K562 (cell line): ENCODE data around the gene COPE. TPM values are rescaled to one million over a fixed set of nuclear protein-coding genes. Genes with fewer than 3 reads are reported as not detected.

ENCODE experiments used
- BCOR ChIP-seq: fragments of 450-650 bp; IDR thresholded peaks from 2 replicates; pipeline ENCODE4 v1.6.1; 2016
- CREB1 ChIP-seq, 2 experiments: sonication (generic) in 1 of 2; formaldehyde crosslinking in 1 of 2; IDR thresholded peaks; 2 replicates each; pipeline versions ENCODE4 v1.6.1 to v1.8.0; 2012 to 2022; ENCODE audit warnings: inconsistent platforms in 1 of 2, mild to moderate bottlenecking in 1 of 2, missing genetic modification reagents in 1 of 2, moderate library complexity in 1 of 2
- E2F3 ChIP-seq: fragments of 250-450 bp; sonication (Bioruptor Pico); IDR thresholded peaks from 2 replicates; pipeline ENCODE4 v1.4.0; 2020; ENCODE audit warnings: mild to moderate bottlenecking
- HDAC3 ChIP-seq: fragments of 450-650 bp; IDR thresholded peaks from 2 replicates; pipeline ENCODE4 v1.6.1; 2018; ENCODE audit warnings: borderline replicate concordance, mild to moderate bottlenecking, moderate library complexity; ENCODE audit not compliant: partially characterized antibody
- HNRNPL ChIP-seq: fragments of 200-400 bp; formaldehyde crosslinking; IDR thresholded peaks from 2 replicates; pipeline ENCODE4 v1.6.1; 2017; ENCODE audit warnings: low read depth, mild to moderate bottlenecking, low read length
- MECOM ChIP-seq: fragments of 250-450 bp; sonication (Bioruptor Pico); IDR thresholded peaks from 2 replicates; pipeline ENCODE4 v1.8.0; 2022; ENCODE audit warnings: inconsistent platforms
- MYC ChIP-seq, 2 experiments: fragments of 250-450 bp in 1 of 2; sonication (Bioruptor Pico) in 1 of 2; IDR thresholded peaks; 2 replicates each; pipeline versions ENCODE4 v1.5.1 to v1.6.1; 2012 to 2021; ENCODE audit warnings: low read depth in 2 of 2, borderline replicate concordance in 1 of 2, improper control_type of control experiment in 1 of 2, low read length in 1 of 2, mild to moderate bottlenecking in 1 of 2, moderate library complexity in 1 of 2
- SETDB1 ChIP-seq: IDR thresholded peaks from one replicate; pipeline ENCODE4 v1.6.1; 2012; ENCODE audit warnings: low read length, control low read depth, inconsistent platforms
- TFAP4 ChIP-seq: sonication (generic); formaldehyde crosslinking; IDR thresholded peaks from 2 replicates; pipeline ENCODE4 v1.8.0; 2022; ENCODE audit warnings: missing genetic modification reagents, mild to moderate bottlenecking, moderate library complexity, borderline replicate concordance
- TRIM28 ChIP-seq: fragments of 450-650 bp; IDR thresholded peaks from 2 replicates; pipeline ENCODE4 v1.6.1; 2017
- ZBTB12 ChIP-seq: fragments of 250-450 bp; sonication (Bioruptor Pico); IDR thresholded peaks from 2 replicates; pipeline ENCODE4 v1.4.0; 2020
- ZBTB33 ChIP-seq: sonication (generic); formaldehyde crosslinking; IDR thresholded peaks from 2 replicates; pipeline ENCODE4 v1.8.1; 2023; ENCODE audit warnings: mild to moderate bottlenecking, missing genetic modification reagents
- ZC3H11A ChIP-seq: IDR thresholded peaks from 2 replicates; pipeline ENCODE4 v1.6.1; 2012; ENCODE audit warnings: low read depth, low read length, improper control_type of control experiment
- ZFP91 ChIP-seq: sonication (generic); formaldehyde crosslinking; IDR thresholded peaks from 2 replicates; pipeline ENCODE4 v1.8.0; 2022; ENCODE audit warnings: mild to moderate bottlenecking, missing genetic modification reagents
- ZNF197 ChIP-seq: fragments of 200-800 bp; sonication (Bioruptor generic); IDR thresholded peaks from 2 replicates; pipeline ENCODE4 v1.6.1; 2016; ENCODE audit warnings: low read depth, missing genetic modification characterization, missing compliant biosample characterization
- ZNF274 ChIP-seq: IDR thresholded peaks from 2 replicates; pipeline ENCODE4 v1.6.1; 2011; ENCODE audit warnings: low read depth, mild to moderate bottlenecking, low read length, moderate library complexity, borderline replicate concordance
- ZNF507 ChIP-seq: conservative IDR thresholded peaks from 2 replicates; pipeline ENCODE4 v1.6.1; 2017; ENCODE audit warnings: missing genetic modification characterization, missing compliant biosample characterization
- ZNF586 ChIP-seq: fragments of 450-650 bp; formaldehyde crosslinking; conservative IDR thresholded peaks from 2 replicates; pipeline ENCODE4 v1.4.0; 2020; ENCODE audit warnings: mild to moderate bottlenecking, moderate library complexity
- ZNF785 ChIP-seq: fragments of 250-450 bp; sonication (Bioruptor Pico); IDR thresholded peaks from 2 replicates; pipeline ENCODE4 v1.4.0; 2020; ENCODE audit warnings: mild to moderate bottlenecking
- polyA plus RNA-seq, 8 experiments: library from polyadenylated mRNA; depleted of rRNA in 4 of 8; stranded (reverse) in 5 of 8; unstranded in 3 of 8; fragments of >200 nt; fragmentation: Nextera tagmentation in 2 of 8; fragmentation: Illumina TruSeq in 1 of 8; extraction: Ambion mirVana in 2 of 8; extraction: Trizol in 1 of 8; gene quantifications; 2 replicates each; pipeline versions ENCODE4 v1.2.1 to v1.2.3, GENCODE V29; 2011 to 2014; ENCODE audit warnings: inconsistent platforms in 1 of 8, missing spikeins in 1 of 8
- total RNA-seq, 7 experiments: library from RNA; depleted of rRNA in 6 of 7; stranded (reverse); fragments of >200 nt in 6 of 7; fragmentation: Illumina TruSeq in 2 of 7; extraction: Trizol in 2 of 7; gene quantifications; 2 replicates each; pipeline versions ENCODE4 v1.2.1 to v1.2.3, GENCODE V29; 2011 to 2021; ENCODE audit warnings: low replicate concordance in 1 of 7

Gene COPE
- total and polyA plus RNA-seq, 9 of the 15 experiments (the other 6 are each of a cell fraction or from before 2014, with no cell fraction given), result 5.8 to 273 (median 147) TPM

- TF ChIP-seq ZNF274 (no peak), ZBTB33 (peak; percentile 57; the same call in 1 of the 2 replicates), ZNF507 (tag) (no peak), CREB1 (IDR thresholded peaks at IDR 0.05) (no peak), CREB1 (CRISPR knock-in tag; IDR thresholded peaks at IDR 0.05) (0 out of 2 replicates have a peak, but pooled peaks have one; percentile 43), TFAP4 (CRISPR knock-in tag) (peak; percentile 43; the same call in 1 of the 2 replicates), HNRNPL (no peak), MYC (IDR thresholded peaks at IDR 0.05; ENCODE audit: low read depth, low read length) (no peak), MYC (CRISPR knock-in tag; IDR thresholded peaks at IDR 0.05; ENCODE audit: borderline replicate concordance, low read depth) (no peak), ZBTB12 (no peak), ZC3H11A (no peak), ZFP91 (CRISPR knock-in tag) (no peak), HDAC3 (no peak), SETDB1 (no peak), ZNF586 (no peak), TRIM28 (no peak), ZNF785 (CRISPR knock-in tag) (no peak), E2F3 (CRISPR knock-in tag) (no peak), BCOR (peak; percentile 90), MECOM (no peak), ZNF197 (no peak)
Observed at GRCh38 chr19:18931316-18932162, 12.4 kb upstream of the COPE start (continued).
